Measurements from ENCODE around the gene MYO1B.

DNA sequence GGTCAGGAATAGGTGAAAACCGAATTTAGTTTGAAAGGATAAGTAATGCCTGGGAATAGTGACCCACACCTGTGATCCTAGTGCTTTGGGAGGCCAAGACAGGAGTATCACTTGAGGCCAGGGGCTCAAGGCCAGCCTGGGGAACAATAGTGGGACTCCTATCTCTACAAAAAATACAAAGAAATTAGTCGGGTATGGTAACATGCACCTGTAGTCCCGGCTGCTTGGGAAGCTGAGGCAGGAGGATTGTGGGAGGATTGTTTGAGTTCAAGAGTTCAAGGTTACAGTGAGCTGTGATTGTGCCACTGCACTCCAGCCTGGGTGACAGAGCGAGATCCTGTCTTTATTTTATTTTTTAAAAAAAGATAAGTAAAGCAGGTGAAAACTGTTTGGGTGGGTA, 3.8 kb upstream of the MYO1B start:
- TF ChIP-seq REST (IDR thresholded peaks at IDR 0.05; ENCODE audit: unreplicated experiment) (no peak), JUNB (IDR thresholded peaks at IDR 0.05; ENCODE audit: unreplicated experiment) (no peak), EZH2 (IDR thresholded peaks at IDR 0.05; ENCODE audit: low read depth, unreplicated experiment) (no peak), CTCF (conservative IDR thresholded peaks at IDR 0.05; ENCODE audit: low read depth in 2 of 2) (no peak), POLR2AphosphoS5 (IDR thresholded peaks at IDR 0.05; ENCODE audit: low read depth) (no peak), STAT1 (IDR thresholded peaks at IDR 0.05; ENCODE audit: unreplicated experiment) (no peak), ZNF462 (CRISPR knock-in tag; IDR thresholded peaks at IDR 0.05) (no peak), ZNF114 (CRISPR knock-in tag; IDR thresholded peaks at IDR 0.05) (no peak)
